HepG2 (cell line): ENCODE measurements around the gene LDLRAD4.

Experiments used
- ZNF12 ChIP-seq: sonication (generic); formaldehyde crosslinking; IDR thresholded peaks from 2 replicates; pipeline ENCODE4 v1.5.0; 2020; ENCODE audit warnings: missing genetic modification reagents
- ZNF225 ChIP-seq: sonication (generic); formaldehyde crosslinking; IDR thresholded peaks from 2 replicates; pipeline ENCODE4 v1.4.0; 2020; ENCODE audit warnings: mild to moderate bottlenecking, missing genetic modification reagents
- ZNF687 ChIP-seq: sonication (generic); formaldehyde crosslinking; IDR thresholded peaks from 2 replicates; pipeline ENCODE4 v1.5.1; 2020; ENCODE audit warnings: mild to moderate bottlenecking, missing genetic modification reagents, moderate library complexity
- TF ChIP-seq, protein P1 (sequence below): sonication (generic); formaldehyde crosslinking; IDR thresholded peaks from 2 replicates; pipeline ENCODE4 v1.8.0; 2022; ENCODE audit warnings: missing genetic modification reagents, mild to moderate bottlenecking, moderate library complexity, borderline replicate concordance

DNA sequence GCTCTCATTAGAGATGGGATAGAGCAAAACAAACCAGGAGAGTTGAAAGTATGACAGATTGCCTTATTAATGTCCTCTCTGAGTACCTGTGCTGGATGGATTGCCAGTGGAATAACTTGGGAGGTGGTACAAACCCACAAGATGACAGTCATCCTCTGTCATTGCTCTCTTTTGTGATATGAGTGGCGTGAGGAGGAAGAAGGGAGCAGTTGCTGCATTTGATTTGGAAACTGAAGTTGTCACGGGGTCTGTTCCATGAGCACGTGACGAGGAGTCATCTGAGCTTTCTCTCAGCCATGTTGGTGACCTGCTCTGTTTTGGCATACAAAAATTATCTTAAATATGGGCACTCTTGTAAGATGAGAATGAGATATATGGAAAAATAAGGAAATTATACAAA, 302.9 kb downstream of the LDLRAD4 start:
- TF ChIP-seq, protein P1, sequence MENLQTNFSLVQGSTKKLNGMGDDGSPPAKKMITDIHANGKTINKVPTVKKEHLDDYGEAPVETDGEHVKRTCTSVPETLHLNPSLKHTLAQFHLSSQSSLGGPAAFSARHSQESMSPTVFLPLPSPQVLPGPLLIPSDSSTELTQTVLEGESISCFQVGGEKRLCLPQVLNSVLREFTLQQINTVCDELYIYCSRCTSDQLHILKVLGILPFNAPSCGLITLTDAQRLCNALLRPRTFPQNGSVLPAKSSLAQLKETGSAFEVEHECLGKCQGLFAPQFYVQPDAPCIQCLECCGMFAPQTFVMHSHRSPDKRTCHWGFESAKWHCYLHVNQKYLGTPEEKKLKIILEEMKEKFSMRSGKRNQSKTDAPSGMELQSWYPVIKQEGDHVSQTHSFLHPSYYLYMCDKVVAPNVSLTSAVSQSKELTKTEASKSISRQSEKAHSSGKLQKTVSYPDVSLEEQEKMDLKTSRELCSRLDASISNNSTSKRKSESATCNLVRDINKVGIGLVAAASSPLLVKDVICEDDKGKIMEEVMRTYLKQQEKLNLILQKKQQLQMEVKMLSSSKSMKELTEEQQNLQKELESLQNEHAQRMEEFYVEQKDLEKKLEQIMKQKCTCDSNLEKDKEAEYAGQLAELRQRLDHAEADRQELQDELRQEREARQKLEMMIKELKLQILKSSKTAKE = no peak
- TF ChIP-seq ZNF687 (CRISPR knock-in tag) = no peak
- TF ChIP-seq ZNF225 (CRISPR knock-in tag) = no peak
- no peak for TF ChIP-seq ZNF12
